HG03342 (cell line): ENCODE data around the gene ANXA3.
"Not testable (repeated sequence)": the region's sequence is repeated elsewhere in the genome, so short reads cannot be mapped to it uniquely, and the experiment has no call there.

ENCODE experiments used
- ATAC-seq: cut with Tn5 transposase; IDR thresholded peaks from one replicate; pipeline ENCODE4 v1.9.1; 2021; ENCODE audit warnings: mild to moderate bottlenecking, moderate library complexity; ENCODE audit not compliant: unreplicated experiment

ANXA3 gene

GRCh38 chr4:78543424-78544125, 8.0 kb upstream of the ANXA3 start:
- ATAC-seq: no peak

DNA sequence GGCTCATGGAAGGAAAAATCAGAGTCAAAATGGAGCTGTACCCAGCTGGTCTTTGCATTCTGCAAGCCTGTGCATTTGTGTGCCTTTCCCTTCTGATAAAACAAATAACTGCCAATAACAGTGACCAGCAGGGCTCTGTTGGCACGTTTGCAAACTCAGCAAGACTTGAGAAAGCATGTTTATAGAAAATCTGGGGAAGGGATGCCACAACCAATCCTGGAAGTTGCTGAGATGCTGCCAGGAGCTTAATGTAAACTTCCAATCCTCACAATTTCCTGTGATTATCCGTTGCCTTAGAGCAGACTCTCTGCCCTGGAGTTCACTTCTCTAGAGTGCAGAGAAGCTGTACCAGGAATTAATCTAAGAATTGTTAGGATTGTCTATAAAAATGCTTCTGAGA, 6.9 kb upstream of the ANXA3 start:
- ATAC-seq: no peak

DNA sequence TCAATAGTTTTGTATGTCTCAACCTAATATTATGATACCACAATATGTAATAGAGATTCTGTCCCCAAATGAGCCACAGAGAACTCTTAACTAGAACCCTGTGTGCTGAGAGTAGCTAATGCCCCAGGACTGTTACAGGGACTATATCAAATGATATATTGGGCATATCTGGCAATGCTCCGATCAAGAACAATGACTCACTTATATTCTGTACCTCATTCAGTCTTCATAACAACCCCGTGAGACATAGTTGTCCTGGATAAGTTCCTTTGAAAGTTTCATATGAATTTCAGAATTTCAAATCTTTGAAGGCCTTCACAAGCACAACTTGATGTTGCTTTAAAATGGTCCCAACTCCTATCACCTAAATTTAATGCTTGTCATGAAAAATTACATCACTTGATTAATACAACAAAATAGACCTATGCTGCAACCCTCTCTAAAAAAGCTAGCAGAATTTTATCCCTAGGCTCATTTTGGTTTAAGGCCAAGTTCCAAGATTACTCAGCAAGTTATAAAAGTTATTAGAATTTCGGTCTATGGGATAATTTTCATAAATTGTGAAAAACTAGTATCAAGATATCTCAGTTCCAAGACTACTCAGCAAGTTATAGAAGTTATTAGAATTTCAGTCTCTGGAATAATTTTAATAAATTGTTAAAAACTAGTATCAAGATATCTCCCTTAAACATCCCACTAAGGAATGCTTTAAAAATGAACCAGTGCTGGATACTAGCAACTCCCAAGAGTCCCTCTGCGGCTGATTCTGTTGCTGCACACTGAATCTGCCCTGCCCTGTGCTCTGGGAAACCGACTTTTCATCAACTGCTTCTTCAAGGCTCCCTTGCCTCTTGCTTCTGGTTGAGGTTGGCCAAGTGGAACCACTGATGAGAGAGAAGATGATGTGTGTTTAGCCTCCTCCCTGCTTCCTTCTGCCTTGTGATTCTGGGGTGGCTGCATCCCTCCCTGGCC, 6.0 kb upstream of the ANXA3 start:
- no peak for ATAC-seq

DNA sequence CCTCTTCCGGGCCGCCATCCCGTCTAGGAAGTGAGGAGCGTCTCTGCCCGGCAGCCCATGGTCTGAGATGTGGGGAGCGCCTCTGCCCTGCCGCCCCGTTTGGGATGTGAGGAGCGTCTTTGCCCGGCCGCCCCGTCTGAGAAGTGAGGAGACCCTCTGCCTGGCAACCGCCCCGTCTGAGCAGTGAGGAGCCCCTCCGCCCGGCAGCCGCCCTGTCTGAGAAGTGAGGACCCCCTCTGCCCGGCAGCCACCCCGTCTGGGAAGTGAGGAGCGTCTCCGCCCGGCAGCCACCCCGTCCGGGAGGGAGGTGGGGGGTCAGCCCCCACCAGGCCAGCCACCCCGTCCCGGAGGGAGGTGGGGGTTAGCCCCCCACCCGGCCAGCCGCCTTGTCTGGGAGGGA, 3.7 kb upstream of the ANXA3 start:
- not testable (repeated sequence) for ATAC-seq

GRCh38 chr4:78548889-78549288, 2.7 kb upstream of the ANXA3 start:
- not testable (repeated sequence) for ATAC-seq

DNA sequence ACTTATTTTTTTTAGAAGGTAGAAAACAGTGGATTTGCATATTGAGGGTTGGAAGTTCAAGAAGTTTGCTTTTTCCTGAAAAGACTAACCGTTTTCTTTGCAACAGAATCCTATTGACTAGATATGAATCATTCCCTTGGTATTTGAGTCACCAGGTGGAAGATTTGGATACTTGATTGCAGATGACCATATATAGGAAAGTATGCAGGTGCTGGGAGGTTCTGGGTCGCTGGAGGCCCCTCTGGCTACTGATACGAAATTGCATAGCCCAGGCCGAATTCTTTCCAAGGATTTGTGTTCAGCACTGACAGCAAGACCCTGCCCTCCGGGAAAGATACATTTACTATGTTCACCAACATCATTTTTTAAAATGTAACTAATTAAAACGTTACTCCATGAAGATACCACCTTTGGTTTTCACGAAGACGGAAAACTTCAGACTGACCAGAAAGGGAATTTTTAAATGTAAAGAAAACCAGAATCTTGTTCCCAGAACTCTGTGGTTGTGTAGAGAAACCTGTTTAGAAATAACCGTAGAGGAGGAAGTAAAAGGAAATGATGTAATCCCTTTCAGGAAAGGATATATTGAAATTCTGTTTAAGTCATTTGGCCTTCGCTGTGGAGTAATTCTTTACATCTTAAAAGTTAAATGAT, 946 bp downstream of the ANXA3 start:
- no peak for ATAC-seq

GRCh38 chr4:78553043-78553396, 1.4 kb downstream of the ANXA3 start:
- no peak for ATAC-seq

DNA sequence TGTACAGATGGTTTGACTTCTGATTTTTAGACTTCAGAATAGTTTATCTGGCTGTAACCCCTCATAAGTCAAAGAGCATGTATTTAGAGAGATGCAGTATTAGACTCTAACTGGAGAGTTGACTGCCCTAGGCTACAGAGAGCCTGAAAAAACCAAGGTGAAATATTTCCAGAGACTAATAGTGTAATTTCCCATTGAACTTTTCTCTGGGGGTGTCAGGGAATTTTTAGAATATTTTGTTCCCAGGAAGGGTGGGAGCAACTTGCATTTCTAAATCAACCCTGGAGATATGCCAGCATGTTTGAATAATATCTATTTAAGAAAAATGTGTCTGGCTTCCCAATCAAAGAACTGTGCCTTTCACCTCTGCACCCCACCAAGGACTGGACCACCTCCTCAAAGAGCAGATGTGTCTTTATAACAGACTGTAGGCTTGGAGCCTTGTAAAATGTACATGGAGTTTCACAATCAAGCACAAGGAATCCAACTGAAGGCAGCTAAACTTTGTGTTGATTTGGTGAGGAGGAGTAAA, 2.0 kb downstream of the ANXA3 start:
- ATAC-seq: no peak

DNA sequence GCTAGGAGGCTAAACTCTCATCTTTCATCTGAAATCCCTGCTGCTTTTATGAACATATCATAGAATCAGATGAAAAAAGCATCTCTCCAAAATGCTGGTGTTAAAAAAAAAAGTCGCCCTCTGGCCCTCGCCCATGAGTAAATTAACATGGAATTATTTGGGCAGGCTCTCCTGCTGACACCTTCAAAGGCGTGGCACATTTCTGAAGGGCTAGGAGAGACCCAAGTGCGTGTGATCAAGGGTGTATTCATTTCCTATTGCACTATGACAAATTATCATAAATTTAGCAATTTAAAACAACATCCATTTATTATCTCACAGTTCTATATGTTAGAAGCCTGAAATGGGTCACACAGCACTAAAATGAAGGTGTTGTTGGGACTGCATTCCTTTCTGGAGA, 5.1 kb downstream of the ANXA3 start:
- no peak for ATAC-seq

DNA sequence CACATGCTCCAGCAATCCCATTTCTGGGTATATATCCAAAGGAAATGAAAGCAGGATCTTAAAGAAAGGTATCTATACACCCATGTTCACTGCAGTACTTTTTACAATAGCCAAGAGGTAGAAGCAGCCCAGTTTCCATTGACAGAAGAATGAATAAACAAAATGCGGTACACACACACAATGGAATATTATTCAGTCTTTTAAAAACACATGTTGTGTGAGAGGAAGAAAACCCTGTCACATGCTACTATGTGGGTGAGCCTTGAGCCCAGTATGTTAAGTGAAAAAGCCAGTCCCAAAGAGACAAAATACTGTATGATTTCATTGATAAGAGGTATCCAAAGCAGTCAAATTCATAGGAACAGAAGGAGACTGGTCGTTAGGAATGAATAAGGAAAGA, 6.3 kb downstream of the ANXA3 start:
- ATAC-seq: no peak

DNA sequence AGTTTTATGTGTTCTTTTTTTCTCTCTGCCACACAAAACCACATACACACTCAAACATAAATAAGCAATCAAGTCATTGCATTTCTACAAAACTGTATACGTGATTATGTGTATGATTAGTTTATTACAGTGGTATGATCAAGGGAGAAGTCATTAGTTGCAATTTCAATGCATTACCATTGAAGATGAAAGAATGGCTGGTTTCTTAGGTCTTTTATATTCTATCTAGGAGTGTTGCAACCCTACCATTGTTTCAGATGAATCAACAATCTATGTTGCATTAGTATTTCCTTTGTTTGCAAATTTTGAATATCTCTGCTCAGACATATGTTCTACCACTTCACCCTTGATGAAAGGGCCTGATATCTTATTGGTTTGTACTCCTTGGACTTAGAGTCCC, 6.8 kb downstream of the ANXA3 start:
- ATAC-seq: no peak

DNA sequence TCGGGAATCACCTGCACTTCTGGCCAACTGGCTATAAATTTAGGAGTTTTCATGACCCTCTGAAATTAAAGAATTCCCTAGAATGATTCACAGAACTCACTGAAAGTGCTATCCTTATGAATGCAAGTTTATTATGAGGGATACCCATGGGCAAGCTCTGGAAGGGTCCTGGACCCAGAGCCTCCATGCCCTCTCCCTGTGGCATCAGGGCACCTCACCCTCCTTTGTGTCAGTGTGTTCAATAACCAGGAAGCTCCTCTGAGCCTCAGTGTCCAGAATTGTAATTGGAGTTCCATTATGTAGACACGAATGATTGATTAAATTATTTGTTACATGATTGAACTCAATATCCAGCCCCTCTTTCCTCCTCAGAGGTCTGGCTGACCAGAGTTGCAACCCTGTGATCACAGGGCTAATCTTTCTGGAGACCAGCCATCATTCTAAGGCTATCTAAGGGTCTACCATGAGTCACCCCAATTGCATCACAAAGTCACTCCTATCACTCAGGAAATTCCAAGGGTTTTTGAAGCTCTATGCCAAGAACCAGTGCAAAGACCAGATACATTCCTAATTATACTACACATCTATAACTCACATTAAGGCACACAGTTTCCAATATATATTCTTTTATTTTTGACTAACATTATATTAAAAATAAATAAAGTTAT, 8.9 kb downstream of the ANXA3 start:
- ATAC-seq: no peak

GRCh38 chr4:78561677-78562076, 10.1 kb downstream of the ANXA3 start:
- ATAC-seq: no peak

- ATAC-seq: no peak
These were observed 11.1 kb downstream of the ANXA3 start for GRCh38 chr4:78562687-78563086.

DNA sequence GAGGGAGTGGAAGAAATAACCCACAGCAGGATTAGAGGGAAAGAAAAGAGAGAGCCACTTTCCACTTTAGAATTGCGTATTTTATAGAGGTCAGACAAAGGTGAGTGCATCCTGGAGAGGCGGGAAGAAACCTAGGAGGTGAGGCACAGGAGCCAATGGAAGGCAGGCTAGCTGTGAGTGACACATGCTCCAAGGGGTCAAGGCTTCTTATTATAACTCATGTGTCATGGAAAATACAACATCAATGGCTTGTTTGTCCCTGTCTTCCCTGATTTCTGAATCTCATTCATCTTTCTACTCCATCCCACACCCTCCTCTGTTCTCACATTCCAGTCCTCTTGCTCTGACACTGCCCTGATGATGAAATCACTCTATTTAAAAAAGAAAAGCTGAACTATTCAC, 14.4 kb downstream of the ANXA3 start:
- no peak for ATAC-seq

- ATAC-seq: peak; percentile 63
These were observed 15.4 kb downstream of the ANXA3 start for GRCh38 chr4:78566834-78567499.

- peak; percentile 3 for ATAC-seq
These were observed 16.0 kb downstream of the ANXA3 start for GRCh38 chr4:78567500-78568060.

GRCh38 chr4:78568640-78569305, 17.2 kb downstream of the ANXA3 start:
- ATAC-seq: peak; percentile 69

- ATAC-seq: no peak
These were observed 17.8 kb downstream of the ANXA3 start for GRCh38 chr4:78569306-78569821.
